Measurements from ENCODE around the gene TEDC2. TPM values are rescaled to one million over a fixed set of nuclear protein-coding genes. Genes with fewer than 3 reads are reported as not detected.

The TEDC2 gene
- total and polyA plus RNA-seq, 3 donors from 2014 or later, result 7.7 to 19.4 (median 18.0) TPM

GRCh38 chr16:2495041-2495440, 35.1 kb downstream of the TEDC2 start:
- intact Hi-C loops (cut with DNase I; ENCODE audit: low total_unique reads), result no loop called here
- H3K4me3 ChIP-seq, result no peak overlapping the region
- no peaks in the 10 kb centered on the region for H3K9me3 ChIP-seq
- no peak overlapping the region for H3K27ac ChIP-seq
- H3K4me1 ChIP-seq, result peaks cover 15% of the 10 kb centered on the region
- H3K36me3 ChIP-seq (ENCODE audit: low read depth, missing control alignments), result no peaks in the 10 kb centered on the region
- DNase-seq, result no peak
- WGBS, 2 donors, result 92 to 99% methylated on average over 5 of the region's 5 CpGs
- H3K27me3 ChIP-seq, result no peaks in the 10 kb centered on the region
- TF ChIP-seq POLR2A (IDR thresholded peaks at IDR 0.05) (no peak), CTCF (IDR thresholded peaks at IDR 0.05) (no peak)

- Histone ChIP-seq H3K9me3 (no peaks in the 10 kb centered on the region), H3K27me3 (no peaks in the 10 kb centered on the region), H3K36me3 (ENCODE audit: low read depth, missing control alignments) (no peaks in the 10 kb centered on the region), H3K4me3 (no peak overlapping the region), H3K4me1 (peaks cover 16% of the 10 kb centered on the region), H3K27ac (no peak overlapping the region)
- no peak for TF ChIP-seq POLR2A (IDR thresholded peaks at IDR 0.05)
- TF ChIP-seq CTCF (IDR thresholded peaks at IDR 0.05), result no peak
- intact Hi-C loops (cut with DNase I; ENCODE audit: low total_unique reads), result no loop called here
- whole genome bisulfite sequencing, 2 donors, result 94 to 95% methylated on average over 21 to 62 of the region's 62 CpGs
- no peak for DNase-seq
Observed at GRCh38 chr16:2496223-2497115, 36.6 kb downstream of the TEDC2 start.

- intact Hi-C loops (cut with DNase I; ENCODE audit: low total_unique reads), result no loop called here
- no peaks in the 10 kb centered on the region for H3K36me3 ChIP-seq (ENCODE audit: low read depth, missing control alignments)
- H3K4me3 ChIP-seq, result no peak overlapping the region
- no peak for TF ChIP-seq POLR2A (IDR thresholded peaks at IDR 0.05)
- no peak for TF ChIP-seq CTCF (IDR thresholded peaks at IDR 0.05)
- H3K27me3 ChIP-seq, result no peaks in the 10 kb centered on the region
- 54 to 65% methylated on average over 8 to 21 of the region's 21 CpGs for WGBS, 2 donors
- no peak overlapping the region for H3K27ac ChIP-seq
- H3K9me3 ChIP-seq, result no peaks in the 10 kb centered on the region
- DNase-seq, result peak; percentile 75
- H3K4me1 ChIP-seq, result peaks cover 23% of the 10 kb centered on the region
Observed at GRCh38 chr16:2497116-2497630, 37.3 kb downstream of the TEDC2 start.

- intact Hi-C loops (cut with DNase I; ENCODE audit: low total_unique reads), result no loop called here
- DNase-seq, result no peak
- no peaks in the 10 kb centered on the region for H3K9me3 ChIP-seq
- no peaks in the 10 kb centered on the region for H3K36me3 ChIP-seq (ENCODE audit: low read depth, missing control alignments)
- no peak overlapping the region for H3K27ac ChIP-seq
- WGBS, 2 donors, result 75 to 80% methylated on average over 15 to 26 of the region's 26 CpGs
- H3K27me3 ChIP-seq, result no peaks in the 10 kb centered on the region
- H3K4me3 ChIP-seq, result no peak overlapping the region
- no peak for TF ChIP-seq POLR2A (IDR thresholded peaks at IDR 0.05)
- TF ChIP-seq CTCF (IDR thresholded peaks at IDR 0.05), result no peak
- peaks cover 28% of the 10 kb centered on the region for H3K4me1 ChIP-seq
Observed at GRCh38 chr16:2497695-2498484, 38.0 kb downstream of the TEDC2 start.

Data from testis (tissue), 3 donors.